Neural cell (in vitro differentiated cells): ENCODE data around the gene CKAP5. TPM values are rescaled to one million over a fixed set of nuclear protein-coding genes. Genes with fewer than 3 reads are reported as not detected.

ENCODE experiments used
- H2AFZ ChIP-seq: fragments of 200-600, 300-800 bp; sonication (generic), shearing (Covaris generic); 2 replicates; pipeline ENCODE4 v1.6.0; 2014; ENCODE audit warnings: low read depth, mild to moderate bottlenecking, antibody characterized with exemption, low read length, moderate library complexity
- H3F3A ChIP-seq: fragments of 200-600 bp; shearing (Covaris generic); 2 replicates; pipeline ENCODE4 v1.6.1; 2016; ENCODE audit warnings: mild to moderate bottlenecking, moderate library complexity, mixed read lengths, antibody characterized with exemption, low read length; ENCODE audit not compliant: insufficient read depth, poor library complexity, severe bottlenecking
- H3K27ac ChIP-seq: fragments of 200-600, 300-800 bp; sonication (generic), shearing (Covaris generic); 2 replicates; pipeline ENCODE4 v1.5.1; 2014; ENCODE audit warnings: mild to moderate bottlenecking, low read length, moderate library complexity
- H3K27me3 ChIP-seq: fragments of 300-800, 200-600 bp; sonication (generic), shearing (Covaris generic); 2 replicates; pipeline ENCODE4 v1.6.0; 2014; ENCODE audit warnings: mild to moderate bottlenecking, low read depth, low read length, moderate library complexity; ENCODE audit not compliant: insufficient read depth
- H3K36me3 ChIP-seq: fragments of 300-800, 200-600 bp; sonication (generic), shearing (Covaris generic); 2 replicates; pipeline ENCODE4 v1.5.1; 2014; ENCODE audit warnings: mild to moderate bottlenecking, antibody characterized with exemption, low read length, moderate library complexity; ENCODE audit not compliant: insufficient read depth
- H3K4me2 ChIP-seq: fragments of 300-800, 200-600 bp; sonication (generic), shearing (Covaris generic); 2 replicates; pipeline ENCODE4 v1.6.0; 2014; ENCODE audit warnings: mild to moderate bottlenecking, low read length
- H3K4me3 ChIP-seq: fragments of 300-800, 200-600 bp; sonication (generic), shearing (Covaris generic); 2 replicates; pipeline ENCODE4 v1.5.1; 2014; ENCODE audit warnings: mild to moderate bottlenecking, low read length, moderate library complexity
- H3K79me2 ChIP-seq: fragments of 200-600 bp; shearing (Covaris generic); replicated peaks from 2 replicates; pipeline ENCODE4 v1.6.0; 2014; ENCODE audit warnings: mild to moderate bottlenecking, low read length, moderate library complexity; ENCODE audit not compliant: insufficient read depth
- H3K9ac ChIP-seq: fragments of 300-800, 200-600 bp; sonication (generic), shearing (Covaris generic); 2 replicates; pipeline ENCODE4 v1.6.1; 2016; ENCODE audit warnings: mild to moderate bottlenecking, low read length, mixed read lengths
- H3K9me2 ChIP-seq: fragments of 200-600 bp; shearing (Covaris generic); 2 replicates; pipeline ENCODE4 v1.6.1; 2016; ENCODE audit warnings: mild to moderate bottlenecking, low read length, mixed read lengths; ENCODE audit not compliant: insufficient read depth
- H3K9me3 ChIP-seq: fragments of 200-600, 300-800 bp; sonication (generic), shearing (Covaris generic); 2 replicates; pipeline ENCODE4 v1.6.1; 2016; ENCODE audit warnings: mild to moderate bottlenecking, mixed run types, low read length, moderate library complexity, mixed read lengths
- H4K20me1 ChIP-seq: fragments of 200-600 bp; shearing (Covaris generic); 2 replicates; pipeline ENCODE4 v1.6.1; 2016; ENCODE audit warnings: mild to moderate bottlenecking, mixed run types; ENCODE audit not compliant: insufficient read depth
- EP300 ChIP-seq: fragments of 450-650 bp; conservative IDR thresholded peaks from 2 replicates; pipeline ENCODE4 v1.6.1; 2014; ENCODE audit warnings: antibody characterized with exemption, mild to moderate bottlenecking, moderate library complexity; ENCODE audit not compliant: poor library complexity, severe bottlenecking
- EZH2 ChIP-seq: fragments of 200-600, 300-800 bp; shearing (Covaris generic), sonication (generic); IDR thresholded peaks from 2 replicates; pipeline ENCODE4 v1.6.1; 2014; ENCODE audit warnings: antibody characterized with exemption, low read length, borderline replicate concordance, mild to moderate bottlenecking; ENCODE audit not compliant: insufficient read depth, poor library complexity, severe bottlenecking
- MXI1 ChIP-seq: fragments of 450-650 bp; conservative IDR thresholded peaks from 2 replicates; pipeline ENCODE4 v1.6.1; 2014; ENCODE audit warnings: antibody characterized with exemption, mild to moderate bottlenecking; ENCODE audit not compliant: poor library complexity, severe bottlenecking
- POLR2AphosphoS5 ChIP-seq: IDR thresholded peaks from 2 replicates; pipeline ENCODE4 v1.6.1; 2012
- RAD21 ChIP-seq: fragments of 450-650 bp; conservative IDR thresholded peaks from 2 replicates; pipeline ENCODE4 v1.6.1; 2014; ENCODE audit warnings: antibody characterized with exemption, mild to moderate bottlenecking, moderate library complexity
- REST ChIP-seq: IDR thresholded peaks from 2 replicates; pipeline ENCODE4 v1.6.1; 2012; ENCODE audit warnings: borderline replicate concordance
- SMC3 ChIP-seq: fragments of 450-650 bp; conservative IDR thresholded peaks from 2 replicates; pipeline ENCODE4 v1.6.1; 2014; ENCODE audit warnings: antibody characterized with exemption, mild to moderate bottlenecking, moderate library complexity; ENCODE audit not compliant: poor library complexity
- TAF1 ChIP-seq: IDR thresholded peaks from 2 replicates; pipeline ENCODE4 v1.6.1; 2012; ENCODE audit warnings: low read depth
- polyA plus RNA-seq: library from polyadenylated mRNA; depleted of rRNA; stranded (reverse); fragments of >200 nt; gene quantifications from 2 replicates; pipeline ENCODE4 v1.2.3, GENCODE V29; 2014
- TF ChIP-seq, protein P1 (sequence below): fragments of 450-650 bp; IDR thresholded peaks from 2 replicates; pipeline ENCODE4 v1.5.1; 2014; ENCODE audit warnings: antibody characterized with exemption, mild to moderate bottlenecking, moderate library complexity; ENCODE audit not compliant: poor library complexity, severe bottlenecking

CKAP5 gene
- polyA plus RNA-seq, 1 donor from 2014 or later: 90.3 TPM

- Histone ChIP-seq H3K27me3 (no peaks in the 10 kb centered on the region), H3K9me3 (no peaks in the 10 kb centered on the region), H2AFZ (no peak overlapping the region), H3K4me2 (no peak overlapping the region), H3K79me2 (no peaks in the 10 kb centered on the region), H3F3A (no peaks in the 10 kb centered on the region), H3K9me2 (no peaks in the 10 kb centered on the region), H4K20me1 (no peaks in the 10 kb centered on the region), H3K9ac (no peak overlapping the region), H3K27ac (no peak overlapping the region), H3K36me3 (no peaks in the 10 kb centered on the region), H3K4me3 (no peak overlapping the region)
- TF ChIP-seq RAD21 (no peak), EZH2 (no peak), REST (no peak), MXI1 (no peak), EP300 (no peak), TAF1 (no peak), POLR2AphosphoS5 (no peak), SMC3 (no peak)
- TF ChIP-seq, protein P1, sequence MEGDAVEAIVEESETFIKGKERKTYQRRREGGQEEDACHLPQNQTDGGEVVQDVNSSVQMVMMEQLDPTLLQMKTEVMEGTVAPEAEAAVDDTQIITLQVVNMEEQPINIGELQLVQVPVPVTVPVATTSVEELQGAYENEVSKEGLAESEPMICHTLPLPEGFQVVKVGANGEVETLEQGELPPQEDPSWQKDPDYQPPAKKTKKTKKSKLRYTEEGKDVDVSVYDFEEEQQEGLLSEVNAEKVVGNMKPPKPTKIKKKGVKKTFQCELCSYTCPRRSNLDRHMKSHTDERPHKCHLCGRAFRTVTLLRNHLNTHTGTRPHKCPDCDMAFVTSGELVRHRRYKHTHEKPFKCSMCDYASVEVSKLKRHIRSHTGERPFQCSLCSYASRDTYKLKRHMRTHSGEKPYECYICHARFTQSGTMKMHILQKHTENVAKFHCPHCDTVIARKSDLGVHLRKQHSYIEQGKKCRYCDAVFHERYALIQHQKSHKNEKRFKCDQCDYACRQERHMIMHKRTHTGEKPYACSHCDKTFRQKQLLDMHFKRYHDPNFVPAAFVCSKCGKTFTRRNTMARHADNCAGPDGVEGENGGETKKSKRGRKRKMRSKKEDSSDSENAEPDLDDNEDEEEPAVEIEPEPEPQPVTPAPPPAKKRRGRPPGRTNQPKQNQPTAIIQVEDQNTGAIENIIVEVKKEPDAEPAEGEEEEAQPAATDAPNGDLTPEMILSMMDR: no peak
Measured at GRCh38 chr11:46855863-46856262, 9.8 kb upstream of the CKAP5 start.

DNA sequence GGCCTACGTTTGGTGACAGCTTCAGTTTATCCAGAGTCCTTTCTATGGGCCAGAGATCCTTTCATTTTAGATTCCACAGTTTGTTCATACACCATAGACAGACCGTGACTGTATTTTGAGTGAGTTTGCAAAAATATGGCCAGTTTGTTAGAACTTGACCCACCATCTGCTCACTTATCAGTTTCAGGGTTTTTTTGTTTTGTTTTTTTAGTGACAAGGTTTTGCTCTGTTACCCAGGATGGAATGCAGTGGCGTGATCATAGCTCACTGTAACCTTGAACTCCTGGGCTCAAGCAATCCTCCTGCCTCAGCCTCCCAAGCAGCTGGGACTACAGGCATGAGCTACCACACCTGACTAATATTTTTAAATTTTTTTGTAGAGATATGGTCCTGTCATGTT is 9.1 kb upstream of the CKAP5 start:
- Histone ChIP-seq H3K27me3 (no peaks in the 10 kb centered on the region), H4K20me1 (no peaks in the 10 kb centered on the region), H3K79me2 (no peaks in the 10 kb centered on the region), H3K27ac (no peak overlapping the region), H3F3A (no peaks in the 10 kb centered on the region), H3K36me3 (no peaks in the 10 kb centered on the region), H3K9me3 (no peaks in the 10 kb centered on the region), H3K9ac (no peak overlapping the region), H2AFZ (no peak overlapping the region), H3K4me2 (no peak overlapping the region), H3K9me2 (no peaks in the 10 kb centered on the region), H3K4me3 (no peak overlapping the region)
- TF ChIP-seq TAF1 (no peak), SMC3 (no peak), RAD21 (no peak), REST (no peak), EZH2 (no peak), MXI1 (no peak), EP300 (no peak), POLR2AphosphoS5 (no peak)
- TF ChIP-seq, protein P1: no peak
